PC-9 (cell line): Measurements from ENCODE around the gene SNORC.

Source experiments
- EZH2 ChIP-seq: fragments of 200-600 bp; sonication (generic); IDR thresholded peaks from 2 replicates; pipeline ENCODE4 v1.8.0; 2017; ENCODE audit warnings: antibody characterized with exemption, low read depth
- TF ChIP-seq, protein P1 (sequence below): fragments of 200-600 bp; sonication (generic); conservative IDR thresholded peaks from 2 replicates; pipeline ENCODE4 v1.6.1; 2017; ENCODE audit warnings: mixed run types, antibody characterized with exemption, mild to moderate bottlenecking, moderate library complexity

DNA sequence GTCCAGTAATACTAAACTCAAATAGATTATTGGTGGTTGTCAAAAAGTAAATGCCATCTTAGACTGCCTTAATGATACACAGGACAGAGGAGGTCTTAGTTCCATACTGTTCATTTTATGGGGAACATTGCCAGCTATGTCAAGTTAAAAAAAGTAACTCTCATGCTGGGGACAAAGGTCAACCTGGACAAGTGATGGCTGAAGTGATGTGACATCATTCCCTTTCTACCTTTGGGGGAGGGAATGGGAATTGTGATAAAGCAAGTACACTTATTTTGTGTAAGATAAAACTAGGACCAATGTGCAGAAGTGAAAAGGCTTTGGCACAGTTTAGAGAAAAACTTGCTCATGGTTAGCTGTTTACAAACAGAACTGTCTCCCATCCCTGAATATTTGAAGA lies 24.0 kb upstream of the SNORC start:
- TF ChIP-seq, protein P1, sequence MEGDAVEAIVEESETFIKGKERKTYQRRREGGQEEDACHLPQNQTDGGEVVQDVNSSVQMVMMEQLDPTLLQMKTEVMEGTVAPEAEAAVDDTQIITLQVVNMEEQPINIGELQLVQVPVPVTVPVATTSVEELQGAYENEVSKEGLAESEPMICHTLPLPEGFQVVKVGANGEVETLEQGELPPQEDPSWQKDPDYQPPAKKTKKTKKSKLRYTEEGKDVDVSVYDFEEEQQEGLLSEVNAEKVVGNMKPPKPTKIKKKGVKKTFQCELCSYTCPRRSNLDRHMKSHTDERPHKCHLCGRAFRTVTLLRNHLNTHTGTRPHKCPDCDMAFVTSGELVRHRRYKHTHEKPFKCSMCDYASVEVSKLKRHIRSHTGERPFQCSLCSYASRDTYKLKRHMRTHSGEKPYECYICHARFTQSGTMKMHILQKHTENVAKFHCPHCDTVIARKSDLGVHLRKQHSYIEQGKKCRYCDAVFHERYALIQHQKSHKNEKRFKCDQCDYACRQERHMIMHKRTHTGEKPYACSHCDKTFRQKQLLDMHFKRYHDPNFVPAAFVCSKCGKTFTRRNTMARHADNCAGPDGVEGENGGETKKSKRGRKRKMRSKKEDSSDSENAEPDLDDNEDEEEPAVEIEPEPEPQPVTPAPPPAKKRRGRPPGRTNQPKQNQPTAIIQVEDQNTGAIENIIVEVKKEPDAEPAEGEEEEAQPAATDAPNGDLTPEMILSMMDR = no peak
- TF ChIP-seq EZH2 = no peak
